SK-N-MC (cell line): Measurements from ENCODE around the gene CDSN.

Experiments used
- EZH2 ChIP-seq: fragments of 200-600 bp; sonication (generic); IDR thresholded peaks from one replicate; pipeline ENCODE4 v1.6.1; 2017; ENCODE audit warnings: antibody characterized with exemption
- POLR2AphosphoS5 ChIP-seq: IDR thresholded peaks from 2 replicates; pipeline ENCODE4 v1.6.1; 2012; ENCODE audit warnings: mild to moderate bottlenecking, low read depth, low read length, borderline replicate concordance

- no peak for TF ChIP-seq POLR2AphosphoS5
- TF ChIP-seq EZH2 = no peak
Measured at GRCh38 chr6:31096215-31096614, 24.0 kb downstream of the CDSN start.
